GM23248 (cell line): Measurements from ENCODE around the gene TMEM253. TPM values are rescaled to one million over a fixed set of nuclear protein-coding genes. Genes with fewer than 3 reads are reported as not detected.

Source experiments
- DNase-seq: peaks from one replicate; pipeline ENCODE4 v3.0.0-alpha.2; 2015
- H2AFZ ChIP-seq: fragments of 200-600 bp; sonication (generic); 2 replicates; pipeline ENCODE4 v1.6.1; 2016; ENCODE audit warnings: antibody characterized with exemption
- H3F3A ChIP-seq: fragments of 200-600 bp; sonication (generic); 2 replicates; pipeline ENCODE4 v1.6.1; 2016; ENCODE audit warnings: mild to moderate bottlenecking, antibody characterized with exemption, mixed run types; ENCODE audit not compliant: insufficient read depth
- H3K27ac ChIP-seq: fragments of 200-600 bp; sonication (generic); 2 replicates; pipeline ENCODE4 v1.5.1; 2016; ENCODE audit warnings: mild to moderate bottlenecking
- H3K27me3 ChIP-seq: fragments of 200-600 bp; sonication (generic); replicated peaks from 2 replicates; pipeline ENCODE4 v1.6.1; 2016; ENCODE audit warnings: mild to moderate bottlenecking; ENCODE audit not compliant: insufficient read depth
- H3K36me3 ChIP-seq: fragments of 200-600 bp; sonication (generic); 2 replicates; pipeline ENCODE4 v1.6.1; 2016; ENCODE audit warnings: low read depth, mild to moderate bottlenecking
- H3K4me1 ChIP-seq: fragments of 200-600 bp; sonication (generic); 2 replicates; pipeline ENCODE4 v1.6.1; 2016; ENCODE audit warnings: mild to moderate bottlenecking; ENCODE audit not compliant: insufficient read depth
- H3K4me2 ChIP-seq: fragments of 200-600 bp; sonication (generic); one replicate; pipeline ENCODE4 v1.6.1; 2016; ENCODE audit warnings: mild to moderate bottlenecking; ENCODE audit not compliant: unreplicated experiment
- H3K4me3 ChIP-seq: fragments of 200-600 bp; sonication (generic); 2 replicates; pipeline ENCODE4 v1.5.1; 2016; ENCODE audit warnings: mild to moderate bottlenecking
- H3K79me2 ChIP-seq: fragments of 200-600 bp; sonication (generic); 2 replicates; pipeline ENCODE4 v1.6.1; 2016; ENCODE audit warnings: mild to moderate bottlenecking; ENCODE audit not compliant: insufficient read depth
- H3K9ac ChIP-seq: fragments of 200-600 bp; sonication (generic); 2 replicates; pipeline ENCODE4 v1.6.1; 2016; ENCODE audit warnings: mild to moderate bottlenecking
- H3K9me2 ChIP-seq: fragments of 200-600 bp; sonication (generic); 2 replicates; pipeline ENCODE4 v1.6.1; 2016; ENCODE audit warnings: mixed run types, mild to moderate bottlenecking, moderate library complexity; ENCODE audit not compliant: insufficient read depth
- H3K9me3 ChIP-seq: fragments of 200-600 bp; sonication (generic); one replicate; pipeline ENCODE4 v1.6.1; 2017; ENCODE audit warnings: low read depth
- H4K20me1 ChIP-seq: fragments of 200-600 bp; sonication (generic); 2 replicates; pipeline ENCODE4 v1.6.0; 2016; ENCODE audit not compliant: insufficient read depth
- EZH2 ChIP-seq: fragments of 200-600 bp; sonication (generic); IDR thresholded peaks from 2 replicates; pipeline ENCODE4 v1.6.1; 2018; ENCODE audit warnings: antibody characterized with exemption, mild to moderate bottlenecking; ENCODE audit not compliant: insufficient read depth, poor library complexity, severe bottlenecking
- EZH2phosphoT487 ChIP-seq: fragments of 200-600 bp; sonication (generic); IDR thresholded peaks from 2 replicates; pipeline ENCODE4 v1.6.1; 2018; ENCODE audit warnings: antibody characterized with exemption, moderate library complexity, mild to moderate bottlenecking, low read depth; ENCODE audit not compliant: insufficient read depth
- WGBS, 2 experiments: methylation state at CpG; one replicate each; pipeline ENCODE4 v1.1.6; 2015 to 2017; ENCODE audit warnings: low lambda C conversion rate in 2 of 2, low coverage in 1 of 2; ENCODE audit errors: missing lambda C conversion rate in 2 of 2; 5-methylcytosine and 5-hydroxymethylcytosine counted together
- in situ Hi-C: fragments of 300-500 bp; cut with MboI; formaldehyde crosslinking; loops from 2 replicates; pipeline ENCODE4 v1.15.0; 2020
- polyA plus RNA-seq: library from polyadenylated mRNA; unstranded; fragments of >200 nt; fragmentation: Nextera tagmentation; extraction: Ambion mirVana; gene quantifications from 2 replicates; pipeline ENCODE4 v1.2.1, GENCODE V29; 2016
- total RNA-seq: library from RNA; depleted of rRNA; stranded (reverse); fragments of >200 nt; shearing (Covaris generic); gene quantifications from 2 replicates; pipeline ENCODE4 v1.2.3, GENCODE V29; 2014

Gene TMEM253
- total and polyA plus RNA-seq, 2 experiments from 2014 or later = 0.97 TPM; not detected in 1

GRCh38 chr14:21073921-21074320, 26.9 kb upstream of the TMEM253 start:
- peaks cover 28% of the 10 kb centered on the region for H3F3A ChIP-seq
- H3K4me2 ChIP-seq = no peak overlapping the region
- WGBS, 2 experiments = 92 to 93% methylated on average over 9 of the region's 9 CpGs
- no peaks in the 10 kb centered on the region for H4K20me1 ChIP-seq
- no peak overlapping the region for H3K4me3 ChIP-seq
- peaks cover 27% of the 10 kb centered on the region for H3K36me3 ChIP-seq
- H3K79me2 ChIP-seq = peaks cover 41% of the 10 kb centered on the region
- H3K4me1 ChIP-seq = peaks cover 19% of the 10 kb centered on the region
- H3K9ac ChIP-seq = no peak overlapping the region
- no peak overlapping the region for H2AFZ ChIP-seq
- no peaks in the 10 kb centered on the region for H3K9me3 ChIP-seq
- 0 out of 2 replicates have a peak overlapping the region, but pooled peaks have one; percentile 100 for H3K27ac ChIP-seq
- TF ChIP-seq EZH2phosphoT487 = no peak
- TF ChIP-seq EZH2 = no peak
- in situ Hi-C loops = no loop called here
- no peaks in the 10 kb centered on the region for H3K9me2 ChIP-seq
- no peak for DNase-seq
- no peaks in the 10 kb centered on the region for H3K27me3 ChIP-seq

GRCh38 chr14:21074398-21075272, 26.2 kb upstream of the TMEM253 start:
- WGBS, 2 experiments = 89 to 90% methylated on average over 26 of the region's 26 CpGs
- Histone ChIP-seq H3K79me2 (peaks cover 41% of the 10 kb centered on the region), H3K36me3 (peaks cover 33% of the 10 kb centered on the region)

GRCh38 chr14:21075719-21076437, 25.0 kb upstream of the TMEM253 start:
- TF ChIP-seq EZH2phosphoT487 = no peak
- TF ChIP-seq EZH2 = no peak
- DNase-seq = no peak
- Histone ChIP-seq H4K20me1 (no peaks in the 10 kb centered on the region), H2AFZ (no peak overlapping the region), H3K36me3 (peaks cover 33% of the 10 kb centered on the region), H3K4me3 (no peak overlapping the region), H3K27me3 (no peaks in the 10 kb centered on the region), H3K4me2 (no peak overlapping the region), H3K4me1 (peaks cover 16% of the 10 kb centered on the region), H3K79me2 (peaks cover 41% of the 10 kb centered on the region), H3K9me3 (no peaks in the 10 kb centered on the region), H3K9me2 (no peaks in the 10 kb centered on the region), H3F3A (peaks cover 24% of the 10 kb centered on the region), H3K27ac (no peak overlapping the region), H3K9ac (no peak overlapping the region)
- in situ Hi-C loops = no loop called here
- WGBS, 2 experiments = 79 to 80% methylated on average over 8 to 9 of the region's 9 CpGs

More at GRCh38 chr14:21074398-21075272, 26.2 kb upstream of the TMEM253 start:
- H3K4me3 ChIP-seq = no peak overlapping the region
- DNase-seq = no peak
- no peak overlapping the region for H3K4me2 ChIP-seq
- in situ Hi-C loops = no loop called here
- peaks cover 28% of the 10 kb centered on the region for H3F3A ChIP-seq
- H2AFZ ChIP-seq = no peak overlapping the region
- TF ChIP-seq EZH2 (no peak), EZH2phosphoT487 (no peak)
- H3K9me3 ChIP-seq = no peaks in the 10 kb centered on the region
- H3K27ac ChIP-seq = no peak overlapping the region
- H3K9ac ChIP-seq = no peak overlapping the region
- no peaks in the 10 kb centered on the region for H4K20me1 ChIP-seq
- H3K9me2 ChIP-seq = no peaks in the 10 kb centered on the region
- H3K4me1 ChIP-seq = peaks cover 16% of the 10 kb centered on the region
- H3K27me3 ChIP-seq = no peaks in the 10 kb centered on the region

GRCh38 chr14:21077672-21078071, 23.2 kb upstream of the TMEM253 start:
- Histone ChIP-seq H3K79me2 (peaks cover 39% of the 10 kb centered on the region), H3K4me3 (no peak overlapping the region), H3K36me3 (peaks cover 38% of the 10 kb centered on the region), H3K9me2 (no peaks in the 10 kb centered on the region), H3K27me3 (no peaks in the 10 kb centered on the region), H3K4me1 (peaks cover 6% of the 10 kb centered on the region), H3K4me2 (no peak overlapping the region), H3K9ac (no peak overlapping the region), H3F3A (peaks cover 11% of the 10 kb centered on the region), H3K9me3 (no peaks in the 10 kb centered on the region), H3K27ac (no peak overlapping the region), H4K20me1 (no peaks in the 10 kb centered on the region), H2AFZ (no peak overlapping the region)
- no peak for DNase-seq
- in situ Hi-C loops = no loop called here
- no peak for TF ChIP-seq EZH2
- no peak for TF ChIP-seq EZH2phosphoT487
- 98 to 100% methylated on average over 2 of the region's 2 CpGs for WGBS, 2 experiments
